Epithelial cell of esophagus (primary cell): ENCODE measurements around the gene GAD2.

Experiments
- DNase-seq: peaks from one replicate; pipeline ENCODE4 v3.0.0; 2010; ENCODE audit warnings: low read depth
- H3K4me3 ChIP-seq: 2 replicates; pipeline ENCODE4 v1.5.1; 2011; ENCODE audit warnings: mild to moderate bottlenecking, low read length, control low read depth
- CTCF ChIP-seq: IDR thresholded peaks from 2 replicates; pipeline ENCODE4 v1.5.1; 2011; ENCODE audit warnings: low read depth, mild to moderate bottlenecking, low read length, control low read depth, inconsistent platforms; ENCODE audit not compliant: insufficient read depth; ENCODE audit errors: missing control alignments

Gene GAD2

DNA sequence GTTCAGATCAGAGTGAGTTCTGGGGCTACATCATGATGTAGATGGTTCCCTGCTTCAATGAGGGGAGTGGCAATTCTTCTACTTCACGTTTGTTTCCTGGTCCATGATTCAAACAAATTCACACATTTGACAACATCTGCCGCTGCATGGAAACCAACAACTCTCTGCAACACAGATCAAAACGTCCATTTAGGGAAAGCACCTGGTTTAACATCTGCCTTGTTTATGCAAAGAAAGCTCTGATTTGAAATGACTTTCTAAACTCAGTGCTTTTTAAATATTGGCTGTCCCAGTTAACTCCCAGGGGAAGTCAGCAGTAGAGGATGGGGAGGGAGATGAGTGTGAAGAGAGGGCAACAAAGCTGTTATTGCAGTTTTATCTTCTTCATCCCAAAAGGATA is 93.8 kb downstream of the GAD2 start:
- no peak for TF ChIP-seq CTCF

GRCh38 chr10:26311383-26311940 is 94.9 kb downstream of the GAD2 start:
- TF ChIP-seq CTCF = no peak
- no peak for DNase-seq
- H3K4me3 ChIP-seq = no peak overlapping the region

More for the DNA sequence above, 93.8 kb downstream of the GAD2 start:
- DNase-seq = no peak
- no peak overlapping the region for H3K4me3 ChIP-seq

GRCh38 chr10:26314265-26315013 is 97.9 kb downstream of the GAD2 start:
- no peak for TF ChIP-seq CTCF
- DNase-seq = no peak
- no peak overlapping the region for H3K4me3 ChIP-seq

DNA sequence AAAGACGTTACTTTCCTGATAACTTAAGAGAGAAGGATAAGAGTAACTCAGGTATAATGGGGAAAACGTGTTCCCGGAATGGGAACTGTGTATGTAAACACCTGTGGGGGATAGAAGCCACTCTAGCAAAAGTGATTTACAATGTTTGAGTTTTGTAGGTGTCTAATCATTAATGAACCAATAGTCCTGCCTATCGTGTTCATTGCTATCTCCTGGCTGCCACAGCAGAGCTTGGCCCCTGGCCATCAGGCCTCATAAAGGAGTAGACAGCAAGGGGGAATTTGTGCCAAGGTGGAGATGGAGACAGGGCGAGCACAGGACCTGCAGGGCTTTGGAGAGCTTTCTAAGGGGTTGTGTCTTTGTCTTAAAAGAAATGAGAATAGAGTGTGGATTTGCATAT is 102.1 kb downstream of the GAD2 start:
- H3K4me3 ChIP-seq = no peak overlapping the region
- no peak for DNase-seq
- TF ChIP-seq CTCF = no peak

- no peak for TF ChIP-seq CTCF
- H3K4me3 ChIP-seq = no peak overlapping the region
- DNase-seq = no peak
These were observed 106.6 kb downstream of the GAD2 start for GRCh38 chr10:26323219-26323618.

DNA sequence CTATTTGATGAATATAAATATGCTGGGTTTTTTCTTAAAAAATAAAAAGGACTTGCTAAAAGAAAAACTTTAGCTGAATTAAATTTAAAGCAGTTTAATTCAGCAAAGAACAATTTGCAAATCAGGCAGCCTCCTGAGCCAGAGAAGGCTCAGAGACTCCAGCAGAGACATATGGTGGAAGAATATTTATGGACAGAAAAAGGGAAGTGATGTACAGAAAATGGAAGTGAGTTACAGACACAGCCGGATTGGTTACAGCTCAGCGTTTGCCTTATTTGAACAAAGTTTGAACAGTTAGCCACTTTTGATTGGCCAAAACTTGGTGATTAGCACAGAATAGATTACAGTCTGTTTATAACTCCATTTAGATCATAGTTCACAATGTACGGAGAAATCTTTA is 110.3 kb downstream of the GAD2 start:
- no peak for TF ChIP-seq CTCF

GRCh38 chr10:26327811-26328210 is 111.2 kb downstream of the GAD2 start:
- no peak for TF ChIP-seq CTCF
- no peak for DNase-seq
- H3K4me3 ChIP-seq = no peak overlapping the region

More for the DNA sequence above, 110.3 kb downstream of the GAD2 start:
- no peak overlapping the region for H3K4me3 ChIP-seq
- DNase-seq = no peak
